IMR-90 (cell line): ENCODE measurements around the gene KDM6B. TPM values are rescaled to one million over a fixed set of nuclear protein-coding genes. Genes with fewer than 3 reads are reported as not detected.

Experiments
- ATAC-seq: fragments of 200-7000 bp; cut with Tn5 transposase; 2 replicates; pipeline ENCODE4 v1.9.1; 2020; ENCODE audit warnings: low read depth, mild to moderate bottlenecking, moderate library complexity
- BruUV-seq: library from RNA; stranded (reverse); fragments of 400-500 nt; replicated peaks from 2 replicates; lab custom pipeline; 2021; lab: Mats Ljungman, UMichigan
- CTCF ChIA-PET: fragments of 300-600 bp; formaldehyde crosslinking; extraction: SDS; loops from one replicate; lab custom pipeline; 2021; ENCODE audit warnings: antibody characterized with exemption; lab: Yijun Ruan, JAX
- POLR2A ChIA-PET: fragments of 300-600 bp; sonication (Branson Sonifier 250); formaldehyde crosslinking; loops from one replicate; lab custom pipeline; 2022; ENCODE audit warnings: antibody characterized with exemption; ENCODE audit not compliant: unreplicated experiment; lab: Charles Lee
- DNase-seq: peaks from one replicate; pipeline ENCODE4 v3.0.0; 2013
- H2AFZ ChIP-seq: replicated peaks from 2 replicates; pipeline ENCODE3; 2013; ENCODE audit warnings: low read length, mild to moderate bottlenecking; ENCODE audit not compliant: poor library complexity
- H2AK5ac ChIP-seq: 2 replicates; pipeline ENCODE4 v1.6.1; 2013; ENCODE audit warnings: low read depth, low read length, inconsistent platforms
- H2AK9ac ChIP-seq: replicated peaks from 2 replicates; pipeline ENCODE3; 2013; ENCODE audit warnings: mild to moderate bottlenecking, low read depth, low read length, moderate library complexity; ENCODE audit not compliant: poor library complexity
- H2BK120ac ChIP-seq: 2 replicates; pipeline ENCODE4 v1.6.1; 2013; ENCODE audit warnings: low read depth, low read length, inconsistent platforms
- H2BK15ac ChIP-seq: 3 replicates; pipeline ENCODE4 v1.6.1; 2013; ENCODE audit warnings: low read depth, low read length, inconsistent platforms
- H2BK20ac ChIP-seq: 2 replicates; pipeline ENCODE4 v1.6.1; 2013; ENCODE audit warnings: low read depth, mild to moderate bottlenecking, inconsistent platforms, low read length, moderate library complexity
- H2BK5ac ChIP-seq: 2 replicates; pipeline ENCODE4 v1.6.1; 2013; ENCODE audit warnings: mild to moderate bottlenecking, low read depth, low read length, inconsistent platforms; ENCODE audit not compliant: poor library complexity, severe bottlenecking
- H3K14ac ChIP-seq: replicated peaks from 2 replicates; pipeline ENCODE4 v1.6.1; 2013; ENCODE audit warnings: low read depth, low read length, inconsistent platforms
- H3K18ac ChIP-seq: 2 replicates; pipeline ENCODE4 v1.6.1; 2013; ENCODE audit warnings: low read depth, low read length, control low read depth
- H3K23ac ChIP-seq: 2 replicates; pipeline ENCODE4 v1.6.1; 2013; ENCODE audit warnings: low read depth, low read length, inconsistent platforms
- H3K27ac ChIP-seq: 2 replicates; pipeline ENCODE4 v1.5.1; 2013; ENCODE audit warnings: mild to moderate bottlenecking, control low read depth, low read length; ENCODE audit not compliant: insufficient read depth
- H3K27me3 ChIP-seq: 2 replicates; pipeline ENCODE4 v1.6.1; 2013; ENCODE audit warnings: low read length; ENCODE audit not compliant: control insufficient read depth, insufficient read depth
- H3K36me3 ChIP-seq: 2 replicates; pipeline ENCODE4 v1.6.1; 2013; ENCODE audit warnings: low read length, mixed read lengths; ENCODE audit not compliant: control insufficient read depth, insufficient read depth
- H3K4ac ChIP-seq: 2 replicates; pipeline ENCODE4 v1.6.1; 2013; ENCODE audit warnings: low read depth, low read length, inconsistent platforms
- H3K4me1 ChIP-seq: 2 replicates; pipeline ENCODE4 v1.6.1; 2013; ENCODE audit warnings: low read length, mixed read lengths; ENCODE audit not compliant: control insufficient read depth, insufficient read depth
- H3K4me2 ChIP-seq: 2 replicates; pipeline ENCODE4 v1.6.1; 2013; ENCODE audit warnings: low read depth, mild to moderate bottlenecking, control low read depth, low read length, moderate library complexity
- H3K4me3 ChIP-seq: 2 replicates; pipeline ENCODE4 v1.5.1; 2013; ENCODE audit warnings: low read depth, mild to moderate bottlenecking, control low read depth, low read length, moderate library complexity; ENCODE audit not compliant: insufficient read depth
- H3K56ac ChIP-seq: 2 replicates; pipeline ENCODE4 v1.6.1; 2013; ENCODE audit warnings: low read length, inconsistent platforms; ENCODE audit not compliant: insufficient read depth; ENCODE audit errors: extremely low read depth
- H3K79me1 ChIP-seq, 2 experiments: 2 replicates each; pipeline ENCODE4 v1.6.1; 2013; ENCODE audit warnings: low read length in 2 of 2, inconsistent platforms in 1 of 2, low read depth in 1 of 2
- H3K9ac ChIP-seq: 2 replicates; pipeline ENCODE4 v1.6.1; 2013; ENCODE audit warnings: low read depth, low read length, control low read depth
- H3K9me1 ChIP-seq: 2 replicates; pipeline ENCODE4 v1.6.1; 2013; ENCODE audit warnings: low read length, inconsistent platforms; ENCODE audit not compliant: insufficient read depth
- H3K9me3 ChIP-seq: 2 replicates; pipeline ENCODE4 v1.6.1; 2013; ENCODE audit warnings: low read length; ENCODE audit not compliant: control insufficient read depth, insufficient read depth
- H4K20me1 ChIP-seq: 2 replicates; pipeline ENCODE4 v1.6.1; 2013; ENCODE audit warnings: low read length, inconsistent platforms; ENCODE audit not compliant: insufficient read depth
- H4K5ac ChIP-seq: 2 replicates; pipeline ENCODE4 v1.6.1; 2013; ENCODE audit warnings: mild to moderate bottlenecking, low read depth, low read length, control low read depth
- H4K8ac ChIP-seq, 2 experiments: 2 replicates each; pipeline ENCODE4 v1.6.1; 2013; ENCODE audit warnings: low read depth in 2 of 2, low read length in 2 of 2, control low read depth in 1 of 2, inconsistent platforms in 1 of 2
- H4K91ac ChIP-seq: 2 replicates; pipeline ENCODE4 v1.6.1; 2013; ENCODE audit warnings: low read depth, low read length, inconsistent platforms; ENCODE audit not compliant: insufficient read depth
- CEBPB ChIP-seq: IDR thresholded peaks from 2 replicates; pipeline ENCODE4 v1.6.1; 2012; ENCODE audit warnings: low read depth, low read length, improper control_type of control experiment
- CHD1 ChIP-seq: IDR thresholded peaks from 2 replicates; pipeline ENCODE4 v1.6.1; 2012; ENCODE audit warnings: low read depth, low read length, improper control_type of control experiment
- MAFK ChIP-seq: IDR thresholded peaks from 2 replicates; pipeline ENCODE4 v1.6.1; 2012; ENCODE audit warnings: low read depth, low read length, improper control_type of control experiment
- MXI1 ChIP-seq: IDR thresholded peaks from 2 replicates; pipeline ENCODE4 v1.6.1; 2012; ENCODE audit warnings: low read depth, mild to moderate bottlenecking, low read length, moderate library complexity, borderline replicate concordance
- RAD21 ChIP-seq: IDR thresholded peaks from 2 replicates; pipeline ENCODE4 v1.6.1; 2012; ENCODE audit warnings: low read length, improper control_type of control experiment
- RFX5 ChIP-seq: IDR thresholded peaks from 2 replicates; pipeline ENCODE4 v1.8.0; 2012; ENCODE audit warnings: low read depth, mild to moderate bottlenecking, low read length, moderate library complexity
- SMC3 ChIP-seq: fragments of 150-350 bp; IDR thresholded peaks from 2 replicates; pipeline ENCODE4 v1.6.1; 2016; ENCODE audit warnings: low read depth, mild to moderate bottlenecking, antibody characterized with exemption, low read length, moderate library complexity
- WGBS, 2 experiments: methylation state at CpG; one replicate each; pipeline versions ENCODE4 v1.1.5 to v1.1.7; 2013; ENCODE audit warnings: missing lambda C conversion rate in 2 of 2; ENCODE audit not compliant: insufficient read length in 1 of 2; ENCODE audit errors: extremely low coverage in 2 of 2; 5-methylcytosine and 5-hydroxymethylcytosine counted together
- dilution Hi-C: fragments of 300-500 bp; cut with HindIII; formaldehyde crosslinking; loops from one replicate; pipeline ENCODE4 v1.14.3; 2018; ENCODE audit warnings: low sequenced_read_pairs; ENCODE audit not compliant: unreplicated experiment
- in situ Hi-C: fragments of 300-500 bp; cut with MboI; formaldehyde crosslinking; loops from 3 replicates; pipeline ENCODE4 v1.14.3; 2019; ENCODE audit warnings: low sequenced_read_pairs, inconsistent platforms, mixed read lengths
- intact Hi-C: fragments of 100-400 bp; cut with micrococcal nuclease; formaldehyde crosslinking; loops from 2 replicates; pipeline ENCODE4 v1.10.0; 2022
- polyA plus RNA-seq, 3 experiments: library from polyadenylated mRNA; depleted of rRNA; stranded (reverse); fragments of >200 nt; gene quantifications; 2 replicates each; pipeline ENCODE4 v1.2.3, GENCODE V29; 2012; ENCODE audit warnings: low replicate concordance in 1 of 3
- total RNA-seq: library from RNA; depleted of rRNA; stranded (reverse); fragments of >200 nt; gene quantifications from 2 replicates; pipeline ENCODE4 v1.2.3, GENCODE V29; 2012

KDM6B gene
- total and polyA plus RNA-seq, 2 of the 4 experiments (the other 2 are of a cell fraction): 0.72 to 3.5 TPM

GRCh38 chr17:7797976-7798375 is 36.0 kb upstream of the KDM6B start:
- BruUV-seq: no TSS peak

More at GRCh38 chr17:7797976-7798375, 36.0 kb upstream of the KDM6B start:
- Histone ChIP-seq H4K20me1 (no peaks in the 10 kb centered on the region; the same call in 1 of the 2 replicates), H2BK5ac (no peak overlapping the region), H3K9ac (no peak overlapping the region), H3K4me1 (no peaks in the 10 kb centered on the region), H2AK5ac (no peak overlapping the region), H4K5ac (no peak overlapping the region), H3K9me3 (no peaks in the 10 kb centered on the region), H3K4ac (no peak overlapping the region), H3K56ac (no peak overlapping the region), H3K27ac (no peak overlapping the region), H2BK20ac (no peak overlapping the region), H3K27me3 (peaks cover 23% of the 10 kb centered on the region), H3K36me3 (no peaks in the 10 kb centered on the region), H2BK120ac (no peak overlapping the region), H3K4me2 (no peak overlapping the region), H2AK9ac (no peak overlapping the region), H3K4me3 (no peak overlapping the region), H4K8ac (no peak overlapping the region), H2AFZ (no peak overlapping the region), H3K23ac (no peak overlapping the region), H3K79me1 (no peaks in the 10 kb centered on the region), H4K91ac (no peak overlapping the region), H2BK15ac (no peak overlapping the region), H3K14ac (no peak overlapping the region), H3K18ac (no peak overlapping the region), H3K9me1 (no peaks in the 10 kb centered on the region)
- POLR2A ChIA-PET: no interaction called here
- dilution Hi-C loops: no loop called here
- no peak for ATAC-seq
- CTCF ChIA-PET: no interaction called here
- intact Hi-C loops: no loop called here
- TF ChIP-seq MXI1: no peak
- TF ChIP-seq CHD1: no peak
- no peak for TF ChIP-seq MAFK
- TF ChIP-seq RFX5: no peak
- TF ChIP-seq CEBPB: no peak
- no peak for TF ChIP-seq SMC3
- no peak for TF ChIP-seq RAD21
- 88% methylated on average over 6 of the region's 13 CpGs; no CpG with 5 or more reads in 1 of the 2 experiments for WGBS, 2 experiments
- no peak for DNase-seq
- in situ Hi-C loops: no loop called here
